AG09309 (cell line): ENCODE data around the gene C1orf174.

Experiments
- DNase-seq: peaks from one replicate; pipeline ENCODE4 v3.0.0-alpha.2; 2010; ENCODE audit warnings: low read depth
- H3K4me3 ChIP-seq: 2 replicates; pipeline ENCODE4 v1.5.1; 2011; ENCODE audit warnings: mild to moderate bottlenecking, low read depth, low read length, moderate library complexity; ENCODE audit not compliant: control insufficient read depth
- CTCF ChIP-seq: IDR thresholded peaks from 2 replicates; pipeline ENCODE4 v1.5.1; 2011; ENCODE audit warnings: mild to moderate bottlenecking, low read depth, low read length, inconsistent platforms; ENCODE audit not compliant: insufficient read depth, control insufficient read depth; ENCODE audit errors: missing control alignments

C1orf174 gene

GRCh38 chr1:3871451-3871805 is 28.6 kb downstream of the C1orf174 start:
- no peak for DNase-seq
- TF ChIP-seq CTCF: no peak
- H3K4me3 ChIP-seq: no peak overlapping the region

GRCh38 chr1:3869751-3870301 is 30.2 kb downstream of the C1orf174 start:
- TF ChIP-seq CTCF: no peak
- no peak overlapping the region for H3K4me3 ChIP-seq
- no peak for DNase-seq

GRCh38 chr1:3868464-3869006 is 31.5 kb downstream of the C1orf174 start:
- no peak overlapping the region for H3K4me3 ChIP-seq
- DNase-seq: no peak
- no peak for TF ChIP-seq CTCF

- DNase-seq: no peak
Measured at GRCh38 chr1:3865606-3866160, 34.4 kb downstream of the C1orf174 start.

GRCh38 chr1:3864884-3865283 is 35.2 kb downstream of the C1orf174 start:
- no peak overlapping the region for H3K4me3 ChIP-seq
- DNase-seq: no peak
- no peak for TF ChIP-seq CTCF

More at GRCh38 chr1:3865606-3866160, 34.4 kb downstream of the C1orf174 start:
- no peak for TF ChIP-seq CTCF
- no peak overlapping the region for H3K4me3 ChIP-seq

GRCh38 chr1:3863231-3863935 is 36.7 kb downstream of the C1orf174 start:
- TF ChIP-seq CTCF: no peak
- no peak for DNase-seq
- no peak overlapping the region for H3K4me3 ChIP-seq
